ENCODE data around the gene MZB1.
A peak's percentile ranks its signal among the peaks of the same experiment; 100 is the strongest.
"Not testable (repeated sequence)": the region's sequence is repeated elsewhere in the genome, so short reads cannot be mapped to it uniquely, and the experiment has no call there.

MZB1 gene

GRCh38 chr5:139387611-139388197 lies 2.0 kb downstream of the MZB1 start:
- H3K9ac ChIP-seq (ENCODE audit: low read depth, low read length) = no peak overlapping the region
- H3K4me3 ChIP-seq (ENCODE audit: low read length) = no peak overlapping the region
- no peaks in the 10 kb centered on the region for H3K27me3 ChIP-seq (ENCODE audit: control insufficient read depth, insufficient read depth, low read length)
- no peaks in the 10 kb centered on the region for H3K9me3 ChIP-seq (replicated peaks; ENCODE audit: low read length)
- H3K4me1 ChIP-seq (ENCODE audit: control insufficient read depth, insufficient read depth, low read length) = peaks cover 45% of the 10 kb centered on the region
- H3K4me2 ChIP-seq (ENCODE audit: low read length) = no peak overlapping the region
- no peaks in the 10 kb centered on the region for H3K36me3 ChIP-seq (ENCODE audit: insufficient read depth, low read length)

- not testable (repeated sequence) for H3K36me3 ChIP-seq (ENCODE audit: insufficient read depth, low read length); H3K4me2 ChIP-seq (ENCODE audit: low read length); H3K4me3 ChIP-seq (ENCODE audit: low read length); H3K9me3 ChIP-seq (replicated peaks; ENCODE audit: low read length); H3K9ac ChIP-seq (ENCODE audit: low read depth, low read length); H3K27me3 ChIP-seq (ENCODE audit: control insufficient read depth, insufficient read depth, low read length)
- peaks cover 44% of the 10 kb centered on the region for H3K4me1 ChIP-seq (ENCODE audit: control insufficient read depth, insufficient read depth, low read length)
Measured at GRCh38 chr5:139386956-139387355, 2.8 kb downstream of the MZB1 start.

- H3K36me3 ChIP-seq (ENCODE audit: insufficient read depth, low read length) = no peaks in the 10 kb centered on the region
- H3K4me3 ChIP-seq (ENCODE audit: low read length) = no peak overlapping the region
- no peaks in the 10 kb centered on the region for H3K27me3 ChIP-seq (ENCODE audit: control insufficient read depth, insufficient read depth, low read length)
- peaks cover 35% of the 10 kb centered on the region for H3K4me1 ChIP-seq (ENCODE audit: control insufficient read depth, insufficient read depth, low read length)
- H3K9me3 ChIP-seq (replicated peaks; ENCODE audit: low read length) = no peaks in the 10 kb centered on the region
- H3K9ac ChIP-seq (ENCODE audit: low read depth, low read length) = no peak overlapping the region
- no peak overlapping the region for H3K4me2 ChIP-seq (ENCODE audit: low read length)
Measured at GRCh38 chr5:139386050-139386438, 3.7 kb downstream of the MZB1 start.

GRCh38 chr5:139385061-139386049 lies 4.4 kb downstream of the MZB1 start:
- peaks cover 34% of the 10 kb centered on the region for H3K4me1 ChIP-seq (ENCODE audit: control insufficient read depth, insufficient read depth, low read length)

GRCh38 chr5:139384591-139385051 lies 5.1 kb downstream of the MZB1 start:
- Histone ChIP-seq H3K9ac (ENCODE audit: low read depth, low read length) (peak overlapping the region; percentile 68), H3K4me2 (ENCODE audit: low read length) (peak overlapping the region; percentile 85)

More at GRCh38 chr5:139385061-139386049, 4.4 kb downstream of the MZB1 start:
- Histone ChIP-seq H3K9me3 (replicated peaks; ENCODE audit: low read length) (no peaks in the 10 kb centered on the region), H3K9ac (ENCODE audit: low read depth, low read length) (peak overlapping the region; percentile 68), H3K36me3 (ENCODE audit: insufficient read depth, low read length) (no peaks in the 10 kb centered on the region), H3K4me3 (ENCODE audit: low read length) (peak overlapping the region; percentile 64), H3K27me3 (ENCODE audit: control insufficient read depth, insufficient read depth, low read length) (no peaks in the 10 kb centered on the region), H3K4me2 (ENCODE audit: low read length) (peak overlapping the region; percentile 85)

GRCh38 chr5:139383993-139384590 lies 5.6 kb downstream of the MZB1 start:
- Histone ChIP-seq H3K4me2 (ENCODE audit: low read length) (peak overlapping the region; percentile 85), H3K4me1 (ENCODE audit: control insufficient read depth, insufficient read depth, low read length) (peaks cover 34% of the 10 kb centered on the region), H3K36me3 (ENCODE audit: insufficient read depth, low read length) (no peaks in the 10 kb centered on the region), H3K27me3 (ENCODE audit: control insufficient read depth, insufficient read depth, low read length) (no peaks in the 10 kb centered on the region), H3K9me3 (replicated peaks; ENCODE audit: low read length) (no peaks in the 10 kb centered on the region), H3K9ac (ENCODE audit: low read depth, low read length) (no peak overlapping the region), H3K4me3 (ENCODE audit: low read length) (peak overlapping the region; percentile 64)

More at GRCh38 chr5:139384591-139385051, 5.1 kb downstream of the MZB1 start:
- H3K4me3 ChIP-seq (ENCODE audit: low read length) = peak overlapping the region; percentile 64
- no peaks in the 10 kb centered on the region for H3K9me3 ChIP-seq (replicated peaks; ENCODE audit: low read length)
- no peaks in the 10 kb centered on the region for H3K36me3 ChIP-seq (ENCODE audit: insufficient read depth, low read length)
- peaks cover 34% of the 10 kb centered on the region for H3K4me1 ChIP-seq (ENCODE audit: control insufficient read depth, insufficient read depth, low read length)
- no peaks in the 10 kb centered on the region for H3K27me3 ChIP-seq (ENCODE audit: control insufficient read depth, insufficient read depth, low read length)

- Histone ChIP-seq H3K9ac (ENCODE audit: low read depth, low read length) (no peak within 1 kb of the TSS), H3K9me3 (replicated peaks; ENCODE audit: low read length) (no peaks in the 10 kb centered on the region), H3K27me3 (ENCODE audit: control insufficient read depth, insufficient read depth, low read length) (no peaks in the 10 kb centered on the region), H3K4me2 (ENCODE audit: low read length) (no peak within 1 kb of the TSS), H3K36me3 (ENCODE audit: insufficient read depth, low read length) (no peaks in the 10 kb centered on the region), H3K4me1 (ENCODE audit: control insufficient read depth, insufficient read depth, low read length) (peaks cover 32% of the 10 kb centered on the region), H3K4me3 (ENCODE audit: low read length) (no peak within 1 kb of the TSS)
Measured at GRCh38 chr5:139383275-139383992, 6.3 kb downstream of the MZB1 start, which contains the start of gene SLC23A1. SLC23A1 (minus strand) TSS chr5:139383297; CDS start chr5:139383253, 44 bp downstream.

- Histone ChIP-seq H3K9me3 (replicated peaks; ENCODE audit: low read length) (no peaks in the 10 kb centered on the region), H3K4me1 (ENCODE audit: control insufficient read depth, insufficient read depth, low read length) (peaks cover 27% of the 10 kb centered on the region), H3K4me3 (ENCODE audit: low read length) (no peak overlapping the region)
Measured at GRCh38 chr5:139382807-139383206, 6.9 kb downstream of the MZB1 start.

GRCh38 chr5:139381837-139382761 lies 7.6 kb downstream of the MZB1 start:
- no peak overlapping the region for H3K4me3 ChIP-seq (ENCODE audit: low read length)
- H3K9ac ChIP-seq (ENCODE audit: low read depth, low read length) = no peak overlapping the region
- H3K4me1 ChIP-seq (ENCODE audit: control insufficient read depth, insufficient read depth, low read length) = peaks cover 27% of the 10 kb centered on the region

More at GRCh38 chr5:139382807-139383206, 6.9 kb downstream of the MZB1 start:
- Histone ChIP-seq H3K27me3 (ENCODE audit: control insufficient read depth, insufficient read depth, low read length) (no peaks in the 10 kb centered on the region), H3K4me2 (ENCODE audit: low read length) (no peak overlapping the region), H3K9ac (ENCODE audit: low read depth, low read length) (no peak overlapping the region), H3K36me3 (ENCODE audit: insufficient read depth, low read length) (no peaks in the 10 kb centered on the region)

More at GRCh38 chr5:139381837-139382761, 7.6 kb downstream of the MZB1 start:
- no peaks in the 10 kb centered on the region for H3K36me3 ChIP-seq (ENCODE audit: insufficient read depth, low read length)
- H3K9me3 ChIP-seq (replicated peaks; ENCODE audit: low read length) = no peaks in the 10 kb centered on the region
- no peak overlapping the region for H3K4me2 ChIP-seq (ENCODE audit: low read length)
- no peaks in the 10 kb centered on the region for H3K27me3 ChIP-seq (ENCODE audit: control insufficient read depth, insufficient read depth, low read length)

All from skeletal muscle satellite cell (primary cell).